Endodermal cell (in vitro differentiated cells): ENCODE data around the gene RNF121. TPM values are rescaled to one million over a fixed set of nuclear protein-coding genes. Genes with fewer than 3 reads are reported as not detected.

Source experiments
- DNase-seq: peaks from one replicate; pipeline ENCODE4 v3.0.0-alpha.2; 2017
- H3K27ac ChIP-seq: 2 replicates; pipeline ENCODE4 v1.5.1; 2013; ENCODE audit warnings: mild to moderate bottlenecking, low read depth, low read length, moderate library complexity
- H3K27me3 ChIP-seq: 2 replicates; pipeline ENCODE4 v1.6.1; 2013; ENCODE audit warnings: mild to moderate bottlenecking, low read length, moderate library complexity; ENCODE audit not compliant: insufficient read depth, control insufficient read depth, poor library complexity, severe bottlenecking
- H3K36me3 ChIP-seq: 2 replicates; pipeline ENCODE4 v1.7.0; 2013; ENCODE audit warnings: mild to moderate bottlenecking, low read length, moderate library complexity; ENCODE audit not compliant: control insufficient read depth, insufficient read depth
- H3K4me1 ChIP-seq: one replicate; pipeline ENCODE4 v1.7.0; 2013; ENCODE audit warnings: low read length; ENCODE audit not compliant: control insufficient read depth, insufficient read depth
- H3K4me3 ChIP-seq: 2 replicates; pipeline ENCODE4 v1.5.1; 2013; ENCODE audit warnings: mild to moderate bottlenecking, low read length, moderate library complexity
- H3K9ac ChIP-seq: 2 replicates; pipeline ENCODE4 v1.6.1; 2013; ENCODE audit warnings: mild to moderate bottlenecking, low read length, moderate library complexity; ENCODE audit not compliant: poor library complexity, severe bottlenecking; ENCODE audit errors: extremely low read depth
- H3K9me3 ChIP-seq: 2 replicates; pipeline ENCODE4 v1.6.1; 2013; ENCODE audit warnings: mild to moderate bottlenecking, low read length, moderate library complexity; ENCODE audit not compliant: control insufficient read depth
- H3K27ac Mint-ChIP-seq: 2 replicates; pipeline ENCODE4 v1.8.0; 2020; ENCODE audit warnings: mixed read lengths
- H3K27me3 Mint-ChIP-seq: 2 replicates; pipeline ENCODE4 v1.8.0; 2021; ENCODE audit warnings: mild to moderate bottlenecking, mixed read lengths; ENCODE audit not compliant: insufficient read depth
- H3K36me3 Mint-ChIP-seq: 2 replicates; pipeline ENCODE4 v1.8.0; 2020; ENCODE audit warnings: low read depth, mixed read lengths
- H3K4me1 Mint-ChIP-seq: 2 replicates; pipeline ENCODE4 v1.8.0; 2020; ENCODE audit warnings: mixed read lengths
- H3K4me3 Mint-ChIP-seq: 2 replicates; pipeline ENCODE4 v1.8.0; 2020; ENCODE audit warnings: mild to moderate bottlenecking, moderate library complexity, mixed read lengths
- H3K9me3 Mint-ChIP-seq: 2 replicates; pipeline ENCODE4 v1.8.0; 2020; ENCODE audit warnings: mild to moderate bottlenecking, mixed read lengths
- WGBS, 2 experiments: methylation state at CpG; one replicate each; pipeline versions ENCODE4 v1.1.5 to v1.1.7; 2013; ENCODE audit warnings: missing lambda C conversion rate in 2 of 2, mixed read lengths in 1 of 2; ENCODE audit not compliant: insufficient coverage in 1 of 2, insufficient read length in 1 of 2; 5-methylcytosine and 5-hydroxymethylcytosine counted together
- total RNA-seq, 2 donors: library from RNA; stranded (reverse); fragmentation: NEBNext Ultra II Directional in 1 of 2; extraction: Animal tissue kit (Norgen Biotek cat#: 25700) in 1 of 2; gene quantifications; 2 replicates in 1 of 2; 3 replicates in 1 of 2; pipeline ENCODE4 v1.2.1, GENCODE V29; 2021
- TF ChIP-seq, protein P1 (sequence below): fragments of 200-600 bp; sonication (generic); conservative IDR thresholded peaks from 2 replicates; pipeline ENCODE4 v1.5.0; 2021; ENCODE audit warnings: antibody characterized with exemption, mild to moderate bottlenecking

RNF121 gene
- total RNA-seq, 2 donors from 2014 or later = 50.9 to 52.2 TPM

DNA sequence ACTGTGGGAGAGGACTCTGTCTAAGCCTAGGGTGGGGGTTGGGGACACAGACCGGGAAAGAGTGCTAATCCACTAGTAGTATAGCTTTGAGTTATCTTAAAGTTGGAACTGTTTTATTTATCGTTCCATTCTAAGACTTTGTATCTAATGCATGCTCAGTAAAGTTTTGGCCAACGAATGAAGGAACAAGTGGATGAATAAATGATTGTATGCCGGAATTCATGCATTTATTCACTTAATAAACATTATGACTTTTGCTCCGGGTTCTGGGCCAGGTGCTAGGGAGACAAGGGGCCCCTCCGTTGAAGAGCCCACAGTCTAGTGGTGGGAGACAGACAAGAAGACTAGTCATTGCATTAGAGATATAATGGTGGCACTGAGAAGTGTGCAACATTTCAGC is 645 bp downstream of the RNF121 start:
- no peak for DNase-seq
- no peaks in the 10 kb centered on the region for H3K9me3 Mint-ChIP-seq
- peak overlapping the region; percentile 100 for H3K27ac Mint-ChIP-seq
- Histone ChIP-seq H3K27ac (no peak overlapping the region), H3K9ac (peak overlapping the region; percentile 93), H3K27me3 (no peaks in the 10 kb centered on the region), H3K4me3 (peak overlapping the region; percentile 100), H3K4me1 (no peaks in the 10 kb centered on the region), H3K9me3 (no peaks in the 10 kb centered on the region), H3K36me3 (peaks cover 6% of the 10 kb centered on the region)
- 4 to 8% methylated on average over 2 to 6 of the region's 6 CpGs for WGBS, 2 experiments
- peaks cover 12% of the 10 kb centered on the region for H3K36me3 Mint-ChIP-seq
- TF ChIP-seq, protein P1, sequence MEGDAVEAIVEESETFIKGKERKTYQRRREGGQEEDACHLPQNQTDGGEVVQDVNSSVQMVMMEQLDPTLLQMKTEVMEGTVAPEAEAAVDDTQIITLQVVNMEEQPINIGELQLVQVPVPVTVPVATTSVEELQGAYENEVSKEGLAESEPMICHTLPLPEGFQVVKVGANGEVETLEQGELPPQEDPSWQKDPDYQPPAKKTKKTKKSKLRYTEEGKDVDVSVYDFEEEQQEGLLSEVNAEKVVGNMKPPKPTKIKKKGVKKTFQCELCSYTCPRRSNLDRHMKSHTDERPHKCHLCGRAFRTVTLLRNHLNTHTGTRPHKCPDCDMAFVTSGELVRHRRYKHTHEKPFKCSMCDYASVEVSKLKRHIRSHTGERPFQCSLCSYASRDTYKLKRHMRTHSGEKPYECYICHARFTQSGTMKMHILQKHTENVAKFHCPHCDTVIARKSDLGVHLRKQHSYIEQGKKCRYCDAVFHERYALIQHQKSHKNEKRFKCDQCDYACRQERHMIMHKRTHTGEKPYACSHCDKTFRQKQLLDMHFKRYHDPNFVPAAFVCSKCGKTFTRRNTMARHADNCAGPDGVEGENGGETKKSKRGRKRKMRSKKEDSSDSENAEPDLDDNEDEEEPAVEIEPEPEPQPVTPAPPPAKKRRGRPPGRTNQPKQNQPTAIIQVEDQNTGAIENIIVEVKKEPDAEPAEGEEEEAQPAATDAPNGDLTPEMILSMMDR = no peak
- H3K4me1 Mint-ChIP-seq = peaks cover 17% of the 10 kb centered on the region
- no peaks in the 10 kb centered on the region for H3K27me3 Mint-ChIP-seq
- peak overlapping the region; percentile 99 for H3K4me3 Mint-ChIP-seq

DNA sequence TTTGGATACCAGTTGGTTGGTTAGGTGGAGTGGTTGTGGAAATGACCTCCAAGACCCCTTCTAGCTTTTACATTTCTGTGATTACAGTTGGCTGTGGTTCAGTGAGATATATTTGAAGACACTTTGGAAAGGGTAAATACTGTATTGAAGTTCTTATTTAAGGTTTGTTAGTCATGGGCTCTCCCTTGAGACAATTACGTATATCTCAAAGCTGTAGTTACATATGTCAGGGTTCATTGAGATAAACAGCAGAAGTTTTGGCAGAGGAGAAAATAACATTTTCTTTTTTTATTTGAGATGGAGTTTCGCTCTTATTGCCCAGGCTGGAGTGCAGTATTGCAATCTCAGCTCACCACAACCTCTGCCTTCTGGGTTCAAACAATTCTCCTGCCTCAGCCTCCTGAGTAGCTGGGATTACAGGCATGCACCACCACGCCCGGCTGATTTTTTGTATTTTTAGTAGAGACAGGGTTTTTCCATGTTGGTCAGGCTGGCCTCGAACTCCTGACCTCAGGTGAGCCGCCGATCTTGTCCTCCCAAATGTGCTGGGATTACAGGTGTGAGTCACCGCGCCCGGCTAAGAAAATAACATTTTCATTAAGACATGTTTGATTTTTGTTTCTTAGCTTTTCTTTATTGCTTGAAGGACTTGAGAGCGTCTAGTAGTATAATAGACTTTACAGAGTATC is 1.9 kb downstream of the RNF121 start:
- Mint-ChIP-seq H3K9me3 (no peaks in the 10 kb centered on the region), H3K36me3 (peaks cover 8% of the 10 kb centered on the region), H3K4me1 (peaks cover 17% of the 10 kb centered on the region), H3K4me3 (peak overlapping the region; percentile 99), H3K27ac (no peak overlapping the region), H3K27me3 (no peaks in the 10 kb centered on the region)
- Histone ChIP-seq H3K4me1 (no peaks in the 10 kb centered on the region), H3K27ac (no peak overlapping the region), H3K9me3 (no peaks in the 10 kb centered on the region), H3K4me3 (peak overlapping the region; percentile 100), H3K27me3 (no peaks in the 10 kb centered on the region), H3K9ac (no peak overlapping the region), H3K36me3 (no peaks in the 10 kb centered on the region)
- TF ChIP-seq, protein P1 = no peak
- WGBS, 2 experiments = 82 to 92% methylated on average over 7 to 10 of the region's 11 CpGs
- no peak for DNase-seq

DNA sequence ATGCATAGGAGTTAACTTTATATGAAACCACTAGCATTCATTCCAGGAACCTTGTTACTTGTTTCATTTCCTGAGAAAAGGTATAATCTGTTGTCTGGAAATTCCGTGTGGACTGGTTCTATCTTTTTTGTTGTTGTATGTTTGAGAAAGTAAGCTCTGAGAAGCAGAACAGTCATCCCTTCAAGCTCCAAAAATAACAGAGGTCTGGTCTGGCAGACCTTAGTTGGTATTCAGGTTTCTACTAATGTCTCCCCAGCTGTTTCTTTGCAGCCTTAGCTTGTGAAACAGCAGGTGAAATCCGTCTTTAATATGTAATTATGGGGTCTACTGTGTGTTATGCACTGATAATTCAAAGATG is 2.4 kb downstream of the RNF121 start:
- TF ChIP-seq, protein P1 = no peak
- Histone ChIP-seq H3K4me3 (no peak overlapping the region), H3K27me3 (no peaks in the 10 kb centered on the region), H3K27ac (no peak overlapping the region), H3K4me1 (no peaks in the 10 kb centered on the region), H3K36me3 (no peaks in the 10 kb centered on the region), H3K9me3 (no peaks in the 10 kb centered on the region), H3K9ac (no peak overlapping the region)
- Mint-ChIP-seq H3K9me3 (no peaks in the 10 kb centered on the region), H3K4me1 (peaks cover 17% of the 10 kb centered on the region), H3K27ac (no peak overlapping the region), H3K4me3 (no peak overlapping the region), H3K36me3 (peaks cover 9% of the 10 kb centered on the region), H3K27me3 (no peaks in the 10 kb centered on the region)
- no peak for DNase-seq
- WGBS, 2 experiments = 78 to 80% methylated on average over 2 of the region's 2 CpGs
